Measurements from ENCODE around the gene GFRA4. TPM values are rescaled to one million over a fixed set of nuclear protein-coding genes. Genes with fewer than 3 reads are reported as not detected.

The GFRA4 gene
- total and polyA plus RNA-seq, 2 experiments from 2014 or later: not detected

DNA sequence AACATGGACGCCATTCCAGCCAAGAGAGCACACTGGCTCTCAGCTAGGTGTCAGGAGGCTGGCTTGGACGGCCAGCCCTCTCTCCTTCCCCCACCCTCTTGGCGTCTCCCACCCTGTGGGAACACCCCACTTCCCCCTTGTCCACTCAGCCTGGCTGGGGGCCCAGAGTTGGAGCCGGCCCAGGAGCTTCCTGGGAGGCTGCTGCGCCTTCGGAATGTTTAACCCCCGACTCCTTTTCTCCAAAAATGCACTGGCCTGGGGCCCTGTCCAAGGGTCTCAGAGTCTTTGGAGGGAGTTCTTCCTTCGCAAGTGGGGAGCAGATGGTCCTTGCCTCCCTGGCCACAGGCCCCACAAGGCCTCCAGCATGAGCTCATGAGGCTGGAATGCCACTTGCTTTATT is 14.5 kb upstream of the GFRA4 start:
- no peaks in the 10 kb centered on the region for H3K36me3 ChIP-seq (replicated peaks; ENCODE audit: insufficient read depth, low read depth)
- DNase-seq (ENCODE audit: low spot score): no peak
- no peak overlapping the region for H2AFZ ChIP-seq
- no peaks in the 10 kb centered on the region for H3K79me2 ChIP-seq
- TF ChIP-seq EZH2 (IDR thresholded peaks at IDR 0.05; ENCODE audit: borderline replicate concordance) (no peak), EZH2phosphoT487 (IDR thresholded peaks at IDR 0.05; ENCODE audit: low read depth, severe bottlenecking, unreplicated experiment) (no peak)
- TF ChIP-seq, protein P1, sequence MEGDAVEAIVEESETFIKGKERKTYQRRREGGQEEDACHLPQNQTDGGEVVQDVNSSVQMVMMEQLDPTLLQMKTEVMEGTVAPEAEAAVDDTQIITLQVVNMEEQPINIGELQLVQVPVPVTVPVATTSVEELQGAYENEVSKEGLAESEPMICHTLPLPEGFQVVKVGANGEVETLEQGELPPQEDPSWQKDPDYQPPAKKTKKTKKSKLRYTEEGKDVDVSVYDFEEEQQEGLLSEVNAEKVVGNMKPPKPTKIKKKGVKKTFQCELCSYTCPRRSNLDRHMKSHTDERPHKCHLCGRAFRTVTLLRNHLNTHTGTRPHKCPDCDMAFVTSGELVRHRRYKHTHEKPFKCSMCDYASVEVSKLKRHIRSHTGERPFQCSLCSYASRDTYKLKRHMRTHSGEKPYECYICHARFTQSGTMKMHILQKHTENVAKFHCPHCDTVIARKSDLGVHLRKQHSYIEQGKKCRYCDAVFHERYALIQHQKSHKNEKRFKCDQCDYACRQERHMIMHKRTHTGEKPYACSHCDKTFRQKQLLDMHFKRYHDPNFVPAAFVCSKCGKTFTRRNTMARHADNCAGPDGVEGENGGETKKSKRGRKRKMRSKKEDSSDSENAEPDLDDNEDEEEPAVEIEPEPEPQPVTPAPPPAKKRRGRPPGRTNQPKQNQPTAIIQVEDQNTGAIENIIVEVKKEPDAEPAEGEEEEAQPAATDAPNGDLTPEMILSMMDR (IDR thresholded peaks at IDR 0.05; ENCODE audit: poor library complexity): no peak
- H3K4me3 ChIP-seq: no peak overlapping the region
- no peaks in the 10 kb centered on the region for H4K20me1 ChIP-seq (ENCODE audit: insufficient read depth, poor library complexity, severe bottlenecking)
- 66% methylated on average over 8 of the region's 8 CpGs for WGBS (ENCODE audit: low lambda C conversion rate, missing lambda C conversion rate)
- H3K4me1 ChIP-seq (ENCODE audit: insufficient read depth): peaks cover 45% of the 10 kb centered on the region
- peak overlapping the region; percentile 72 for H3K27ac ChIP-seq
- no peaks in the 10 kb centered on the region for H3K9me3 ChIP-seq (ENCODE audit: low read depth)
- no peaks in the 10 kb centered on the region for H3K9me2 ChIP-seq (replicated peaks; ENCODE audit: insufficient read depth)
- H3K27me3 ChIP-seq: peaks cover 30% of the 10 kb centered on the region
- H3K4me2 ChIP-seq: peak overlapping the region; percentile 33

DNA sequence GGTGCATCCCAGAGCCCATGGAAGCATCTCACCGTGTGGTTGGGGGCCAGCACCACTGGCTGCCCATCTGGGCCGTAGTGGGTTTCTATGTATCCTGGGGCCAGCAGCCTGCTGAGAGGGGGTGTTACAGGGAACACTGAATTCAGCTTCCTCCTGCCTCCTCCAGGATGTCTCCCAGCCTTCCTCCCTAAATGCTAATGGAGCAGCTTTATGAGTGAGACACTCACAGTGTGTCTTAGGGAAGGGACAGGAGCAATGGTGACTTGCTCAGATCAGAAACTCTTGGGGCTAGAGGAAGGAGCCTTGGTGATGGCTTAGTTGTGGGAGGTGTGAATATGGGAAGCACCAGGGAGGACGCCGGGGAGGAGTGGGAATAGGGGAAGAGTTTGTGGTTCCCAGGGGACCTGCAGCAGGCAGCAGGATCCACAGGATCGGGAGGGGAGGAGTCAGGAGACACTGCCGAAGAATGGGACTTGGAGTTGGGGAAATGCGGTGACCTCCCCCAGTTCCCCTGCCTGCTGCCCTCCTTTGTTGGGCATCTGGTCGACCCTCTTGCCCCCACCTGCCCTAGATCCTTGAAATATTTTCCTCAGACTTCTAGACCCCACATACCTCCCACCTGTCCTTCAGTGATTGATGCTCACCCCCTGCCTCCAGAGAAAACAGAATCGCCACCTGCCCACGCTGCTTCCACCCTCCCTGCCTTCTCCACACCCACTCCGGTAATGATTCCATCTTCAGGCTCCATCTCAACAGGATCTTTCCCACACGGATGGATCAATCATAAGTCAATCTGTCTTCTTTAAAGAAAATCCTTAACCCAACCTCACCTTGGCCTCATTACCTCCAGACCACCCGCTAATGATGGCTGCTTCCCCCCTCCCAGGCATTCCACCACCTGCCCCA is 12.0 kb upstream of the GFRA4 start:
- no peaks in the 10 kb centered on the region for H3K9me2 ChIP-seq (replicated peaks; ENCODE audit: insufficient read depth)
- no peaks in the 10 kb centered on the region for H4K20me1 ChIP-seq (ENCODE audit: insufficient read depth, poor library complexity, severe bottlenecking)
- H3K27ac ChIP-seq: no peak overlapping the region
- H3K27me3 ChIP-seq: peaks cover 19% of the 10 kb centered on the region
- peaks cover 27% of the 10 kb centered on the region for H3K4me1 ChIP-seq (ENCODE audit: insufficient read depth)
- no peak for DNase-seq (ENCODE audit: low spot score)
- no peak overlapping the region for H3K4me3 ChIP-seq
- H3K9me3 ChIP-seq (ENCODE audit: low read depth): no peaks in the 10 kb centered on the region
- H2AFZ ChIP-seq: no peak overlapping the region
- H3K36me3 ChIP-seq (replicated peaks; ENCODE audit: insufficient read depth, low read depth): no peaks in the 10 kb centered on the region
- no peak overlapping the region for H3K4me2 ChIP-seq
- 76% methylated on average over 13 of the region's 13 CpGs for WGBS (ENCODE audit: low lambda C conversion rate, missing lambda C conversion rate)
- H3K79me2 ChIP-seq: no peaks in the 10 kb centered on the region
- TF ChIP-seq EZH2phosphoT487 (IDR thresholded peaks at IDR 0.05; ENCODE audit: low read depth, severe bottlenecking, unreplicated experiment) (no peak), EZH2 (IDR thresholded peaks at IDR 0.05; ENCODE audit: borderline replicate concordance) (no peak)
- TF ChIP-seq, protein P1 (IDR thresholded peaks at IDR 0.05; ENCODE audit: poor library complexity): no peak

DNA sequence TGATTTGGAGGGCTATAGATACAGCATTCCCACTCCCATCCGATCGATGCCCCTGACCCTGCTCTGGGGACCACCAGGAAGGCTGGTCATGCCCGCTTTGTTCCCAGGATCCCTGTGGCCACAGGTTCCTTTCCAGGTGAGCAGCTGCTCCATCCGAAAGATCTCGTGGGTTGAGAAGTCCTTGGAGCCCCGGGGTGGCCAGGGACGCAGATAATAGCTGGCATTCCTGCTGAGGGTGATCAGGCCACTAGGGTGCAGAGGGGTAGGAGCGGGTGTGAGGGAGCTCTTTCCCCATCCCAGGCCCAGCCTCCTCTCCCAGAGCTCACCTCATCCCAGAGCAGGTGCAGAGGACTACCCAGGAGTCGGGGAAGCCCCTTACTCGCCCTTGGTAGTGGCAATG is 11.2 kb upstream of the GFRA4 start:
- H3K9me2 ChIP-seq (replicated peaks; ENCODE audit: insufficient read depth): no peaks in the 10 kb centered on the region
- 82% methylated on average over 10 of the region's 10 CpGs for WGBS (ENCODE audit: low lambda C conversion rate, missing lambda C conversion rate)
- no peaks in the 10 kb centered on the region for H3K79me2 ChIP-seq
- H3K4me2 ChIP-seq: no peak overlapping the region
- no peaks in the 10 kb centered on the region for H4K20me1 ChIP-seq (ENCODE audit: insufficient read depth, poor library complexity, severe bottlenecking)
- H2AFZ ChIP-seq: no peak overlapping the region
- no peak for TF ChIP-seq EZH2phosphoT487 (IDR thresholded peaks at IDR 0.05; ENCODE audit: low read depth, severe bottlenecking, unreplicated experiment)
- TF ChIP-seq, protein P1 (IDR thresholded peaks at IDR 0.05; ENCODE audit: poor library complexity): no peak
- TF ChIP-seq EZH2 (IDR thresholded peaks at IDR 0.05; ENCODE audit: borderline replicate concordance): no peak
- H3K36me3 ChIP-seq (replicated peaks; ENCODE audit: insufficient read depth, low read depth): no peaks in the 10 kb centered on the region
- no peak overlapping the region for H3K4me3 ChIP-seq
- H3K27me3 ChIP-seq: peaks cover 19% of the 10 kb centered on the region
- DNase-seq (ENCODE audit: low spot score): no peak
- H3K4me1 ChIP-seq (ENCODE audit: insufficient read depth): peaks cover 21% of the 10 kb centered on the region
- no peaks in the 10 kb centered on the region for H3K9me3 ChIP-seq (ENCODE audit: low read depth)
- no peak overlapping the region for H3K27ac ChIP-seq
